ENCODE measurements around the gene DOCK3.
"Not testable (repeated sequence)": the region's sequence is repeated elsewhere in the genome, so short reads cannot be mapped to it uniquely, and the experiment has no call there.

The DOCK3 gene

DNA sequence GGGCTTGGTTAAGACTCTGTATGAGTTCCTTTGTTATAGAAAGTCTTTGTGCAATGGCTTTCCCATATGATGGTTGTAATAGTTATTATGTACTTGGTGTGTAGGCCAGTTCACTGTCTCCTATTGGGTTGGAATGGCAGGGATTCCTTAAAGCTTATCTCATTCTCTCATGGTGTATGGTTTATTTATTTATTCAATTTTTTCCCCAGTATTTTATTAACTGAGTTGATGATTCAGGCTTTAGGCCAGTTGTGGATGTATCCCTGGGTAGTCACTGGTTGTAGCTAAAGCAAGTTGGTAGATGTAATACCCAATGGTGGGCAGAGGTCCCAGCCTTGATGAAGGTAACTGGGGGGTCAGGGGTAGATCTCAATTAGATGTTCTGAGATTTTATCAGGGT, 349.4 kb downstream of the DOCK3 start:
- ATAC-seq (no peak), DNase-seq (no peak)
- peaks cover 4% of the 10 kb centered on the region for H3K36me3 Mint-ChIP-seq (ENCODE audit: low read depth)
- H3K27me3 Mint-ChIP-seq = no peaks in the 10 kb centered on the region
- no peak overlapping the region for H3K27ac Mint-ChIP-seq
- peaks cover 17% of the 10 kb centered on the region for H3K9me3 Mint-ChIP-seq
- no peak overlapping the region for H3K4me3 Mint-ChIP-seq
- peaks cover 33% of the 10 kb centered on the region for H3K4me1 Mint-ChIP-seq

GRCh38 chr3:51024765-51025632, 350.3 kb downstream of the DOCK3 start:
- DNase-seq (peak; percentile 41), ATAC-seq (peak; percentile 93)
- peak overlapping the region; percentile 39 for H3K4me3 Mint-ChIP-seq
- H3K27me3 Mint-ChIP-seq = no peaks in the 10 kb centered on the region
- peaks cover 15% of the 10 kb centered on the region for H3K9me3 Mint-ChIP-seq
- peaks cover 4% of the 10 kb centered on the region for H3K36me3 Mint-ChIP-seq (ENCODE audit: low read depth)
- peak overlapping the region; percentile 32 for H3K27ac Mint-ChIP-seq
- peaks cover 33% of the 10 kb centered on the region for H3K4me1 Mint-ChIP-seq

- Mint-ChIP-seq H3K4me1 (peaks cover 7% of the 10 kb centered on the region), H3K27me3 (no peaks in the 10 kb centered on the region), H3K36me3 (ENCODE audit: low read depth) (peaks cover 4% of the 10 kb centered on the region), H3K4me3 (no peak overlapping the region), H3K27ac (no peak overlapping the region), H3K9me3 (peaks cover 10% of the 10 kb centered on the region)
- DNase-seq = no peak
- ATAC-seq = no peak
Measured at GRCh38 chr3:51031666-51032065, 356.9 kb downstream of the DOCK3 start.

GRCh38 chr3:51035630-51036029, 360.9 kb downstream of the DOCK3 start:
- no peaks in the 10 kb centered on the region for H3K27me3 Mint-ChIP-seq
- no peak overlapping the region for H3K27ac Mint-ChIP-seq
- peaks cover 10% of the 10 kb centered on the region for H3K9me3 Mint-ChIP-seq
- no peak for DNase-seq
- H3K36me3 Mint-ChIP-seq (ENCODE audit: low read depth) = peaks cover 2% of the 10 kb centered on the region
- no peak overlapping the region for H3K4me3 Mint-ChIP-seq
- H3K4me1 Mint-ChIP-seq = no peaks in the 10 kb centered on the region
- ATAC-seq = no peak

- Mint-ChIP-seq H3K9me3 (no peaks in the 10 kb centered on the region), H3K27ac (peak overlapping the region; percentile 10), H3K36me3 (ENCODE audit: low read depth) (no peaks in the 10 kb centered on the region), H3K4me3 (no peak overlapping the region), H3K27me3 (no peaks in the 10 kb centered on the region), H3K4me1 (peaks cover 7% of the 10 kb centered on the region)
- ATAC-seq (peak; percentile 40), DNase-seq (no peak)
Measured at GRCh38 chr3:51044982-51045381, 370.3 kb downstream of the DOCK3 start.

GRCh38 chr3:51052562-51052961, 377.8 kb downstream of the DOCK3 start:
- H3K27me3 Mint-ChIP-seq = no peaks in the 10 kb centered on the region
- H3K9me3 Mint-ChIP-seq = no peaks in the 10 kb centered on the region
- H3K27ac Mint-ChIP-seq = no peak overlapping the region
- ATAC-seq (no peak), DNase-seq (no peak)
- no peaks in the 10 kb centered on the region for H3K4me1 Mint-ChIP-seq
- H3K36me3 Mint-ChIP-seq (ENCODE audit: low read depth) = no peaks in the 10 kb centered on the region
- no peak overlapping the region for H3K4me3 Mint-ChIP-seq

DNA sequence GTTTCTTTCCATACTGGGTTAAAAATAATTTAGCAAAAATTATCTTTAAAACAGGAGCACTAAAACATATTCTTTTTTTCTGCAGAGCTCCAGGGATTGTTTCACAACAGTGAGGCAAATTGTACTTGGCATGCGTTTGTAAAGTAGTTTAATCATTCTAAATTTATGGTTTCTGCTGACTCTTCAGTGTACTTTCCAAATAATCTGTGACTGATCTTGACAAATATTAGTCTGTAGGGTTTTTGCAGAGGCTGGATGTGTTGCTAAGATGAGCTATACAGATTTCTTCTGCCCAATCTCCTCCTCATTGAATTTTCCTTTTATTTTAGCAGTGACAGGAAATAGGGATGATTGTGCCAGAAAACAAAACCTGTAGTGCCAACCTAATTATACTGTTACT, 382.4 kb downstream of the DOCK3 start:
- ATAC-seq = no peak
- no peaks in the 10 kb centered on the region for H3K27me3 Mint-ChIP-seq
- no peak overlapping the region for H3K4me3 Mint-ChIP-seq

GRCh38 chr3:51063053-51063452, 388.3 kb downstream of the DOCK3 start:
- Mint-ChIP-seq H3K27me3 (no peaks in the 10 kb centered on the region), H3K27ac (no peak overlapping the region), H3K4me1 (no peaks in the 10 kb centered on the region), H3K36me3 (ENCODE audit: low read depth) (no peaks in the 10 kb centered on the region), H3K4me3 (no peak overlapping the region), H3K9me3 (no peaks in the 10 kb centered on the region)
- DNase-seq = no peak
- ATAC-seq = no peak

More for the DNA sequence above, 382.4 kb downstream of the DOCK3 start:
- Mint-ChIP-seq H3K27ac (no peak overlapping the region), H3K9me3 (no peaks in the 10 kb centered on the region), H3K36me3 (ENCODE audit: low read depth) (no peaks in the 10 kb centered on the region), H3K4me1 (no peaks in the 10 kb centered on the region)
- DNase-seq = no peak

GRCh38 chr3:51075221-51075775, 400.6 kb downstream of the DOCK3 start:
- Mint-ChIP-seq H3K36me3 (ENCODE audit: low read depth) (no peaks in the 10 kb centered on the region), H3K4me3 (no peak overlapping the region), H3K4me1 (no peaks in the 10 kb centered on the region), H3K9me3 (no peaks in the 10 kb centered on the region), H3K27me3 (no peaks in the 10 kb centered on the region), H3K27ac (no peak overlapping the region)
- DNase-seq (no peak), ATAC-seq (no peak)

GRCh38 chr3:51082363-51082762, 407.6 kb downstream of the DOCK3 start:
- DNase-seq (no peak), ATAC-seq (no peak)
- Mint-ChIP-seq H3K4me1 (no peaks in the 10 kb centered on the region), H3K27me3 (no peaks in the 10 kb centered on the region), H3K27ac (no peak overlapping the region), H3K9me3 (peaks cover 36% of the 10 kb centered on the region), H3K36me3 (ENCODE audit: low read depth) (peaks cover 18% of the 10 kb centered on the region), H3K4me3 (no peak overlapping the region)

DNA sequence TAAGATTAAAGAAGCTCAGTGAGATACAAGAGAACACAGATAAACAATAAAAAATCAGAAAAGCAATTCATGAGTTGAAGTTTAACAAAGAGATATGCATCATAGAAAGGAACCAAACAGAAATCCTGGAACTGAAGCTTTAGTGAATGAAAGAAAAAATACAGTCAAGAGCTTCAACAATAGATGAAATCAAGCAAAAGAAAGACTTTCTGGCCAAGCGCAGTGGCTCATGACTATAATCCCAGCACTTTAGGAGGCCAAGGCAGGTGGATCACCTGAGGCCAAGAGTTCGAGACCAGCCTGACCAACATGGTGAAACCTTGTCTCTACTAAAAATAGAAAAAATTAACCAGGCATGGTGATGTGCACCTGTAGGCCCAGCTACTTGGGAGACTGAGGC, 408.8 kb downstream of the DOCK3 start:
- no peak overlapping the region for H3K27ac Mint-ChIP-seq
- no peaks in the 10 kb centered on the region for H3K4me1 Mint-ChIP-seq
- H3K9me3 Mint-ChIP-seq = peaks cover 36% of the 10 kb centered on the region
- H3K36me3 Mint-ChIP-seq (ENCODE audit: low read depth) = peaks cover 18% of the 10 kb centered on the region
- DNase-seq = no peak
- ATAC-seq = no peak
- H3K4me3 Mint-ChIP-seq = no peak overlapping the region
- no peaks in the 10 kb centered on the region for H3K27me3 Mint-ChIP-seq

- not testable (repeated sequence) for H3K27ac Mint-ChIP-seq, H3K27me3 Mint-ChIP-seq, ATAC-seq, H3K4me1 Mint-ChIP-seq, DNase-seq, H3K4me3 Mint-ChIP-seq
- Mint-ChIP-seq H3K9me3 (peaks cover 13% of the 10 kb centered on the region), H3K36me3 (ENCODE audit: low read depth) (peaks cover 14% of the 10 kb centered on the region)
Measured at GRCh38 chr3:51092141-51092540, 417.4 kb downstream of the DOCK3 start.

GRCh38 chr3:51094838-51095237, 420.1 kb downstream of the DOCK3 start:
- Mint-ChIP-seq H3K36me3 (ENCODE audit: low read depth) (peaks cover 14% of the 10 kb centered on the region), H3K9me3 (peaks cover 11% of the 10 kb centered on the region)
- H3K27ac Mint-ChIP-seq, H3K4me1 Mint-ChIP-seq, H3K4me3 Mint-ChIP-seq, ATAC-seq, DNase-seq, H3K27me3 Mint-ChIP-seq: not testable (repeated sequence)

DNA sequence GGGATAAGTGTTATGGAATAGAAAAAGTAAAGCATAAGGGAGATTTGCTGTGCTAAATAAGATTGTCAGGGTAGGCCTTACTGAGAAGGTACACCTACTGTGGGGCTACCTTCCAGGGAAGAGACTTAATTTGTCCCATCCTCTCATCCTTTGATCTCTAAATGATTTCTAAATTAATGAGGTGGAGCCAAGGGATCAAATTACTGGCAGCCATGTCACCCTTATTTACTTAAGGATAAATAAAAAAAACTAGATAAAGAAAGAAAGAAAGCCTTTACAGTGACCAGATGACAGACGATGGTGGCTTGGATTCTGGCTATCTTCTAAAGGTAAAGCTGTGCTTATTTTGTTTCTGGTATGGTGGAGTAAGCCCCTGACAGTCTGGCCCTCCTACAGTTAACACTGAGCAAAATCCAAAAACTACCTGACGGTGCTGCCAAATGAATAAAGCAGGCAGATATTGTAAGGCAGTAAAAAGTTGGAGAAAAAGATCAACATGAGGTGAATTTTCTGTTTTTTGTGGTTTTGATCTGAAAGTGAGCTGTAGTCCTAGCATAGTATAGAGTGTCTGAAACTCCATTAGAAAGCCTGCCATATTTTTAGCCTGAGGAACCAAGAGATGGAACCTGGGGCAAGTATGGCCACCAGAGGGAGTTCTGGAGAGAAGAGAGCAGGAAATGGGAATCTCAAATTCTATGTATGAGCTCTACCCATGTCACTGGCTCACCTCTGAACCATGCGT, 425.2 kb downstream of the DOCK3 start:
- no peak overlapping the region for H3K4me3 Mint-ChIP-seq
- H3K36me3 Mint-ChIP-seq (ENCODE audit: low read depth) = peaks cover 8% of the 10 kb centered on the region

GRCh38 chr3:51100536-51100851, 425.8 kb downstream of the DOCK3 start:
- Mint-ChIP-seq H3K4me1 (peaks cover 4% of the 10 kb centered on the region), H3K27me3 (no peaks in the 10 kb centered on the region), H3K9me3 (peaks cover 11% of the 10 kb centered on the region), H3K36me3 (ENCODE audit: low read depth) (peaks cover 10% of the 10 kb centered on the region), H3K27ac (no peak overlapping the region), H3K4me3 (no peak overlapping the region)
- ATAC-seq = no peak
- no peak for DNase-seq

More for the DNA sequence above, 425.2 kb downstream of the DOCK3 start:
- ATAC-seq = no peak
- no peaks in the 10 kb centered on the region for H3K27me3 Mint-ChIP-seq
- peak; percentile 26 for DNase-seq
- H3K27ac Mint-ChIP-seq = no peak overlapping the region
- peaks cover 4% of the 10 kb centered on the region for H3K4me1 Mint-ChIP-seq
- peaks cover 11% of the 10 kb centered on the region for H3K9me3 Mint-ChIP-seq

All from activated naive CD8-positive, alpha-beta T cell treated with anti-CD3 and anti-CD28 coated beads, Interleukin-2, amount 50 U/mL, for 24 hours (primary cell).